Measurements from ENCODE around the gene SLC2A11. TPM values are rescaled to one million over a fixed set of nuclear protein-coding genes. Genes with fewer than 3 reads are reported as not detected.
"Not testable (repeated sequence)": the region's sequence is repeated elsewhere in the genome, so short reads cannot be mapped to it uniquely, and the experiment has no call there.

Gene SLC2A11
- total RNA-seq, 1 experiment from 2014 or later, result 4.9 TPM

DNA sequence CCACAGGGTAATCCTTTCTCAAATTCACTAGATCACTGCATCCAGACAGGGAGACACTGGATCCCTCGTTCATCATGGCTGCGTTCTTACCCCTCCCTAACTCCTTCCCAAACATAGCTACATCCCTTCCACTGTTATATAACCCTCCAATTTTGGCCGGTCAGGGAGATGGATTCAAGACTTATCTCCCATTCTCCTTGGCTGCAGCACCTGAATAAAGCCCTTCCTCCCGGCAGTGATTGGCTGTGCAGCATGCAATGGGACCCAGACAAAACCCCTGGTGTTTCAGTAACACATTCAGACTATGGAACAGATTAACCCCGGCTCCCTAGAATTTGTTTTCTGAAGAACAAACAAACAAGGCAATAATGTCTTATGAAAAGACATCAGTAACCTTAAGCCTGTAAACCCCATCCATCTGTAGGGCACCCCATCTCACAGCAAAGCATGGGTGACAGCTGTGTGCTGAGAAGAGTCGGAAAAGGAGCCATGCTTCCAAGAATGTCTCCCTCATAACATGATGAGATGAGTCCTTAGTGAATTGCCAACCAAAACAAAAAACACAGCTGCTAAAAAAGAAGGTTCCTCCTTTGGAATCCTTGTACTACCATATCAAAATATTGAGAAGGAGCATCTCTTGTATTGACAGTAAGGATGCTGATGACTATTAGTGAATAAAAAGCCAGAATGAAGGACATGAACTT is 41.5 kb downstream of the SLC2A11 start:
- Histone ChIP-seq H3K27me3 (replicated peaks; ENCODE audit: insufficient read depth, low read depth, low read length, poor library complexity) (no peaks in the 10 kb centered on the region), H3K36me3 (ENCODE audit: insufficient read depth, low read length, poor library complexity, severe bottlenecking) (peaks cover 22% of the 10 kb centered on the region), H3K27ac (ENCODE audit: low read depth, low read length, poor library complexity, severe bottlenecking) (peak overlapping the region; percentile 46), H3K4me1 (ENCODE audit: insufficient read depth, low read length, poor library complexity, severe bottlenecking) (peaks cover 10% of the 10 kb centered on the region), H3K9me3 (ENCODE audit: low read depth, low read length, poor library complexity, severe bottlenecking) (no peaks in the 10 kb centered on the region), H3K4me3 (ENCODE audit: low read depth, low read length, poor library complexity, severe bottlenecking) (no peak overlapping the region)
- ChIA-PET CTCF (no interaction called here), POLR2A (ENCODE audit: low non-redundant PET) (no interaction called here)
- no TSS peak for BruUV-seq (replicated peaks)
- TF ChIP-seq, protein P1, sequence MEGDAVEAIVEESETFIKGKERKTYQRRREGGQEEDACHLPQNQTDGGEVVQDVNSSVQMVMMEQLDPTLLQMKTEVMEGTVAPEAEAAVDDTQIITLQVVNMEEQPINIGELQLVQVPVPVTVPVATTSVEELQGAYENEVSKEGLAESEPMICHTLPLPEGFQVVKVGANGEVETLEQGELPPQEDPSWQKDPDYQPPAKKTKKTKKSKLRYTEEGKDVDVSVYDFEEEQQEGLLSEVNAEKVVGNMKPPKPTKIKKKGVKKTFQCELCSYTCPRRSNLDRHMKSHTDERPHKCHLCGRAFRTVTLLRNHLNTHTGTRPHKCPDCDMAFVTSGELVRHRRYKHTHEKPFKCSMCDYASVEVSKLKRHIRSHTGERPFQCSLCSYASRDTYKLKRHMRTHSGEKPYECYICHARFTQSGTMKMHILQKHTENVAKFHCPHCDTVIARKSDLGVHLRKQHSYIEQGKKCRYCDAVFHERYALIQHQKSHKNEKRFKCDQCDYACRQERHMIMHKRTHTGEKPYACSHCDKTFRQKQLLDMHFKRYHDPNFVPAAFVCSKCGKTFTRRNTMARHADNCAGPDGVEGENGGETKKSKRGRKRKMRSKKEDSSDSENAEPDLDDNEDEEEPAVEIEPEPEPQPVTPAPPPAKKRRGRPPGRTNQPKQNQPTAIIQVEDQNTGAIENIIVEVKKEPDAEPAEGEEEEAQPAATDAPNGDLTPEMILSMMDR (conservative IDR thresholded peaks at IDR 0.05; ENCODE audit: low read depth, low read length), result no peak
- no peak for TF ChIP-seq EZH2 (IDR thresholded peaks at IDR 0.05; ENCODE audit: borderline replicate concordance, low read depth, low read length, poor library complexity, severe bottlenecking)
- DNase-seq (ENCODE audit: low spot score), result no peak
- intact Hi-C loops (cut with micrococcal nuclease; ENCODE audit: unreplicated experiment), result no loop called here

DNA sequence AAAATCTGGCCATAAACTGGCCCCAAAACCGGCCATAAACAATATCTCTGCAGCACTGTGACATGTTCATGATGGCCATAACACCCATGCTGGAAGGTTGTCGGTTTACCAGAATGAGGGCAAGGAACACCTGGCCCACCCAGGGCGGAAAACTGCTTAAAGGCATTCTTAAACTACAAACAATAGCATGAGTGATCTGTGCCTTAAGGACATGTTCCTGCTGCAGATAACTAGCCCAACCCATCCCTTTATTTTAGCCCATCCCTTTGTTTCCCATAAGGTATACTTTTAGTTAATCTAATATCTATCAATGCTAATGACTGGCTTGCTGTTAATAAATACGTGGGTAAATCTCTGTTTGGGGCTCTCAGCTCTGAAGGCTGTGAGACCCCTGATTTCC is 42.6 kb downstream of the SLC2A11 start:
- POLR2A ChIA-PET (ENCODE audit: low non-redundant PET); H3K4me3 ChIP-seq (ENCODE audit: low read depth, low read length, poor library complexity, severe bottlenecking); H3K27ac ChIP-seq (ENCODE audit: low read depth, low read length, poor library complexity, severe bottlenecking); BruUV-seq (replicated peaks); H3K27me3 ChIP-seq (replicated peaks; ENCODE audit: insufficient read depth, low read depth, low read length, poor library complexity); intact Hi-C loops (cut with micrococcal nuclease; ENCODE audit: unreplicated experiment); H3K9me3 ChIP-seq (ENCODE audit: low read depth, low read length, poor library complexity, severe bottlenecking); DNase-seq (ENCODE audit: low spot score): not testable (repeated sequence)
- peaks cover 10% of the 10 kb centered on the region for H3K4me1 ChIP-seq (ENCODE audit: insufficient read depth, low read length, poor library complexity, severe bottlenecking)
- peaks cover 22% of the 10 kb centered on the region for H3K36me3 ChIP-seq (ENCODE audit: insufficient read depth, low read length, poor library complexity, severe bottlenecking)
- CTCF ChIA-PET, result interaction anchor here (0.6 kb wide), 1 partner anchor 11 kb away, joined by 3 read pairs; no protein-coding TSS in a partner anchor

DNA sequence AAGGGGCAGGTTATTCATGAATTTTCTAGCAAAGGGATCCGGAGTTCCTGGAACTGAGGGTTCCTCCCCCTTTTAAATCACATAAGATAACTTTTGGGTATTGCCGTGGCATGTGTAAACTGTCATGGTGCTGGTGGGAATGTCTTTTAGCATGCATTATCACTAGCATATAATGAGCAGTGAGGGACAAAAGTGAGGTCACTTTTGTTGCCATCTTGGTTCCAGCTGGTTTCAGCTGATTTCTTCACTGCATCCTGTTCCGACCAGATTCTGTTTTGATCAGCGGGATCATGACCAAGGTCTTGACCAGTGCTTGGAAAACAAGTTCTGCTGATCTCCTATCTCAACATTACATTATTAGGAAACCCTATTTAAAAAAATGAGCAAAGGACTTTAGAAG is 43.9 kb downstream of the SLC2A11 start:
- intact Hi-C loops (cut with micrococcal nuclease; ENCODE audit: unreplicated experiment), result no loop called here
- Histone ChIP-seq H3K4me3 (ENCODE audit: low read depth, low read length, poor library complexity, severe bottlenecking) (no peak overlapping the region), H3K27me3 (replicated peaks; ENCODE audit: insufficient read depth, low read depth, low read length, poor library complexity) (no peaks in the 10 kb centered on the region), H3K36me3 (ENCODE audit: insufficient read depth, low read length, poor library complexity, severe bottlenecking) (peaks cover 8% of the 10 kb centered on the region), H3K9me3 (ENCODE audit: low read depth, low read length, poor library complexity, severe bottlenecking) (no peaks in the 10 kb centered on the region), H3K4me1 (ENCODE audit: insufficient read depth, low read length, poor library complexity, severe bottlenecking) (peaks cover 3% of the 10 kb centered on the region), H3K27ac (ENCODE audit: low read depth, low read length, poor library complexity, severe bottlenecking) (no peak overlapping the region)
- TF ChIP-seq, protein P1 (conservative IDR thresholded peaks at IDR 0.05; ENCODE audit: low read depth, low read length), result no peak
- no peak for TF ChIP-seq EZH2 (IDR thresholded peaks at IDR 0.05; ENCODE audit: borderline replicate concordance, low read depth, low read length, poor library complexity, severe bottlenecking)
- ChIA-PET POLR2A (ENCODE audit: low non-redundant PET) (no interaction called here), CTCF (no interaction called here)
- no TSS peak for BruUV-seq (replicated peaks)
- no peak for DNase-seq (ENCODE audit: low spot score)
